CD4-positive, alpha-beta T cell treated with Interleukin-21 for 1 hour (primary cell): Measurements from ENCODE around the gene CALD1.

Source experiments
- DNase-seq: peaks from one replicate; pipeline ENCODE4 v3.0.0-alpha.2; 2020

CALD1 gene

GRCh38 chr7:134874407-134874806 lies 95.0 kb downstream of the CALD1 start:
- DNase-seq = no peak

- DNase-seq = no peak
Observed at GRCh38 chr7:134875867-134876266, 96.4 kb downstream of the CALD1 start.

- no peak for DNase-seq
Observed at GRCh38 chr7:134878746-134879357, 99.4 kb downstream of the CALD1 start.

GRCh38 chr7:134879815-134880475 lies 100.5 kb downstream of the CALD1 start:
- DNase-seq = no peak

- no peak for DNase-seq
Observed at GRCh38 chr7:134882481-134882880, 103.0 kb downstream of the CALD1 start.

- DNase-seq = no peak
Observed at GRCh38 chr7:134885967-134886352, 106.5 kb downstream of the CALD1 start.

- no peak for DNase-seq
Observed at GRCh38 chr7:134886353-134887057, 107.1 kb downstream of the CALD1 start.

- DNase-seq = no peak
Observed at GRCh38 chr7:134887523-134887922, 108.1 kb downstream of the CALD1 start.

- DNase-seq = no peak
Observed at GRCh38 chr7:134888141-134888740, 108.8 kb downstream of the CALD1 start.

- DNase-seq = no peak
Observed at GRCh38 chr7:134890246-134891240, 111.1 kb downstream of the CALD1 start.

GRCh38 chr7:134891262-134891695 lies 111.8 kb downstream of the CALD1 start:
- DNase-seq = no peak

GRCh38 chr7:134891696-134892678 lies 112.6 kb downstream of the CALD1 start:
- no peak for DNase-seq

- DNase-seq = no peak
Observed at GRCh38 chr7:134892963-134893362, 113.5 kb downstream of the CALD1 start.

GRCh38 chr7:134893920-134894319 lies 114.5 kb downstream of the CALD1 start:
- DNase-seq = no peak

GRCh38 chr7:134894928-134895327 lies 115.5 kb downstream of the CALD1 start:
- DNase-seq = no peak

- DNase-seq = no peak
Observed at GRCh38 chr7:134896073-134896472, 116.6 kb downstream of the CALD1 start.

- DNase-seq = no peak
Observed at GRCh38 chr7:134897936-134898335, 118.5 kb downstream of the CALD1 start.

GRCh38 chr7:134899729-134900128 lies 120.3 kb downstream of the CALD1 start:
- DNase-seq = no peak

- no peak for DNase-seq
Observed at GRCh38 chr7:134900166-134900982, 120.9 kb downstream of the CALD1 start.

- no peak for DNase-seq
Observed at GRCh38 chr7:134901389-134902020, 122.1 kb downstream of the CALD1 start.
